Measurements from ENCODE around the gene USF3. TPM values are rescaled to one million over a fixed set of nuclear protein-coding genes. Genes with fewer than 3 reads are reported as not detected.

The USF3 gene
- polyA plus RNA-seq, 3 donors = 1.6 to 4.5 (median 3.3) TPM

DNA sequence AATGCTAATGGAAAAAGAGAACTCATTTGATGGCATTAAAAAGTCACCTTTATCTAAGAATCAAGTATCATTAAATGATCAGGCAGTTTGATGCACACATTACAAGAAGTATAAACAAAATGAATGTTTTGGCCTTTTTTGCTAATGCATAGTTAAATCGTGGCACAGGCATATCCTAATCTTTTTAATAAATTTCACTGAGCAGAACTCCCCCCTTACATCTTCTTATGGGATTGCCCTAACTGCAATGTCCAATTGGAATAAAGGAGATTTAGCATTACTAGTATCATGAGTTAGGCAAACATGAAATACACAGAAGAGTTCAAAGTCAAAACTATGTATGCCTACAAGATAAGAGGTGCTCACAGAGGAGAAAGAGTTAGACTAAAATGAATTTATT lies 32.7 kb downstream of the USF3 start:
- no peak for TF ChIP-seq CTCF (IDR thresholded peaks at IDR 0.05)
- no peak overlapping the region for H3K27ac Mint-ChIP-seq
- Histone ChIP-seq H3K36me3 (replicated peaks in 1 of 2; ENCODE audit: control insufficient read depth in 1 of 2, insufficient read depth in 2 of 2, low read length in 2 of 2) (peaks cover 48 to 67% of the 10 kb centered on the region in 2 donors), H3K4me3 (replicated peaks in 1 of 3; ENCODE audit: low read depth in 2 of 3, low read length in 3 of 3) (no peak overlapping the region), H3K4me2 (replicated peaks; ENCODE audit: extremely low read depth, low read length, poor library complexity, severe bottlenecking) (no peak overlapping the region), H3K4me1 (ENCODE audit: control insufficient read depth in 1 of 2, insufficient read depth in 2 of 2, low read length in 2 of 2) (peaks cover 7% of the 10 kb centered on the region in 2 donors), H3K27me3 (ENCODE audit: control insufficient read depth in 2 of 2, insufficient read depth in 2 of 2, low read length in 2 of 2) (no peaks in the 10 kb centered on the region), H3K9ac (ENCODE audit: insufficient read depth, low read length, poor library complexity, severe bottlenecking) (no peak overlapping the region), H4K20me1 (ENCODE audit: insufficient read depth, low read length) (no peaks in the 10 kb centered on the region), H3K79me2 (ENCODE audit: insufficient read depth, low read length) (no peaks in the 10 kb centered on the region), H3K9me3 (replicated peaks in 1 of 2; ENCODE audit: control insufficient read depth in 1 of 2, insufficient read depth in 1 of 2, low read length in 2 of 2) (no peaks in the 10 kb centered on the region), H2AFZ (ENCODE audit: insufficient read depth, low read depth, low read length, poor library complexity, severe bottlenecking) (no peak overlapping the region), H3K27ac (ENCODE audit: low read depth in 1 of 2, low read length in 2 of 2) (no peak overlapping the region)
- no peak for DNase-seq
- peaks cover 0 to 3% (median 0%) of the 10 kb centered on the region in 7 donors for H3K9me3 Mint-ChIP-seq
- WGBS (ENCODE audit: insufficient coverage) = no CpG with 5 or more reads among the region's 1 CpG
- H3K36me3 Mint-ChIP-seq = peaks cover 69 to 76% of the 10 kb centered on the region in 2 donors
- no peak overlapping the region for H3K4me3 Mint-ChIP-seq
- intact Hi-C loops (cut with micrococcal nuclease) = no loop called here
- H3K4me1 Mint-ChIP-seq = peaks cover 14% of the 10 kb centered on the region
- peaks cover 0 to 1% (median 0%) of the 10 kb centered on the region in 3 donors for H3K27me3 Mint-ChIP-seq (ENCODE audit: low read depth in 3 of 3)

DNA sequence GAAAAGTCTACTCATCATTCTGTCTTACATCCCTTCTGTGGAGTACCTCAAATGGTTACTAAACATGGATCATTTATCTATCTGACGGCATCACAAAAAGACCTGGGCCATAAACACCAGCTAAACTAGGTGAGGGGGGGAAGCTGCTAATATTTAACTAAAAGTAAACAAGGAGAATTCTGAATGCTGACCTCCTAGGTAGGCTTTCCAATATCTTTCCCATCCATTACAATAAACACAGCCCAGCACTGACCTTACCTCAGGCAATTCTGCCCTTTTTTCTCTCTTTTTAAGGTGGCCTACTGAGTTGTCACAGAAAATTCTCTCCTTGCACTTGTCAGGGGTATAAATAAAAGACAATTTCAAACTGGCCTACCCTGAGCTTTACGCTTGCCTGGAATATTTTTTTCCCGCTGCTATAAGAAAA lies 33.1 kb downstream of the USF3 start:
- Histone ChIP-seq H3K4me2 (replicated peaks; ENCODE audit: extremely low read depth, low read length, poor library complexity, severe bottlenecking) (no peak overlapping the region), H3K27ac (ENCODE audit: low read depth in 1 of 2, low read length in 2 of 2) (no peak overlapping the region), H3K9ac (ENCODE audit: insufficient read depth, low read length, poor library complexity, severe bottlenecking) (no peak overlapping the region), H3K9me3 (replicated peaks in 1 of 2; ENCODE audit: control insufficient read depth in 1 of 2, insufficient read depth in 1 of 2, low read length in 2 of 2) (no peaks in the 10 kb centered on the region), H3K36me3 (replicated peaks in 1 of 2; ENCODE audit: control insufficient read depth in 1 of 2, insufficient read depth in 2 of 2, low read length in 2 of 2) (peaks cover 48 to 71% of the 10 kb centered on the region in 2 donors), H2AFZ (ENCODE audit: insufficient read depth, low read depth, low read length, poor library complexity, severe bottlenecking) (no peak overlapping the region), H3K4me1 (ENCODE audit: control insufficient read depth in 1 of 2, insufficient read depth in 2 of 2, low read length in 2 of 2) (peaks cover 6 to 7% of the 10 kb centered on the region in 2 donors), H4K20me1 (ENCODE audit: insufficient read depth, low read length) (no peaks in the 10 kb centered on the region), H3K27me3 (ENCODE audit: control insufficient read depth in 2 of 2, insufficient read depth in 2 of 2, low read length in 2 of 2) (no peaks in the 10 kb centered on the region), H3K4me3 (replicated peaks in 1 of 3; ENCODE audit: low read depth in 2 of 3, low read length in 3 of 3) (no peak overlapping the region), H3K79me2 (ENCODE audit: insufficient read depth, low read length) (no peaks in the 10 kb centered on the region)
- Mint-ChIP-seq H3K9me3 (peaks cover 0 to 3% (median 0%) of the 10 kb centered on the region in 7 donors), H3K27ac (no peak overlapping the region), H3K36me3 (peaks cover 68 to 76% of the 10 kb centered on the region in 2 donors), H3K4me3 (no peak overlapping the region), H3K4me1 (peaks cover 9% of the 10 kb centered on the region), H3K27me3 (ENCODE audit: low read depth in 3 of 3) (no peaks in the 10 kb centered on the region)
- intact Hi-C loops (cut with micrococcal nuclease) = no loop called here
- DNase-seq = no peak
- no peak for TF ChIP-seq CTCF (IDR thresholded peaks at IDR 0.05)
- WGBS (ENCODE audit: insufficient coverage) = no CpG with 5 or more reads among the region's 3 CpGs
